Lower lobe of right lung (tissue), 2 donors: ENCODE measurements around the gene CC2D1A. TPM values are rescaled to one million over a fixed set of nuclear protein-coding genes. Genes with fewer than 3 reads are reported as not detected.
"Not testable (repeated sequence)": the region's sequence is repeated elsewhere in the genome, so short reads cannot be mapped to it uniquely, and the experiment has no call there.

ENCODE experiments used
- ATAC-seq, 2 donors: fragments of 200-7000 bp; cut with Tn5 transposase; one replicate each; pipeline ENCODE4 v1.9.1; 2020 to 2022; ENCODE audit warnings: mild to moderate bottlenecking in 2 of 2, moderate library complexity in 2 of 2
- DNase-seq: peaks from one replicate; pipeline ENCODE4 v3.0.0-alpha.2; 2020
- H3K27ac ChIP-seq: fragments of 200-600 bp; one replicate; pipeline ENCODE4 v1.8.0; 2022
- H3K27me3 ChIP-seq: fragments of 200-600 bp; one replicate; pipeline ENCODE4 v1.8.0; 2022; ENCODE audit warnings: low read depth
- H3K36me3 ChIP-seq: fragments of 200-600 bp; one replicate; pipeline ENCODE4 v1.8.0; 2022; ENCODE audit warnings: mild to moderate bottlenecking
- H3K4me1 ChIP-seq: fragments of 200-600 bp; one replicate; pipeline ENCODE4 v1.8.0; 2022
- H3K4me3 ChIP-seq: fragments of 200-600 bp; one replicate; pipeline ENCODE4 v1.8.0; 2022; ENCODE audit warnings: mild to moderate bottlenecking
- H3K9me3 ChIP-seq: fragments of 200-600 bp; one replicate; pipeline ENCODE4 v1.8.0; 2022
- CTCF ChIP-seq: fragments of 200-600 bp; IDR thresholded peaks from one replicate; pipeline ENCODE4 v1.8.0; 2022; ENCODE audit warnings: antibody characterized with exemption, mild to moderate bottlenecking
- intact Hi-C: fragments of 100-400 bp; cut with DNase I; formaldehyde crosslinking; loops from one replicate; pipeline ENCODE4 v1.11.0; 2022
- total RNA-seq: library from RNA; stranded (reverse); fragmentation: NEBNext Ultra II Directional; extraction: Animal tissue kit (Norgen Biotek cat#: 25700); gene quantifications from one replicate; pipeline ENCODE4 v1.2.1, GENCODE V29; 2021
- donor health status: DM: no; HTN: yes; CAD: no; lungs with severe emphysema.

Gene CC2D1A
- total RNA-seq, 1 donor from 2014 or later, result 32.4 TPM

GRCh38 chr19:13972368-13973155, 66.6 kb downstream of the CC2D1A start:
- intact Hi-C loops, result no loop called here
- ATAC-seq, result no peak
- no peak overlapping the region for H3K4me3 ChIP-seq
- no peak for DNase-seq
- no peaks in the 10 kb centered on the region for H3K9me3 ChIP-seq
- H3K4me1 ChIP-seq, result no peaks in the 10 kb centered on the region
- no peak for TF ChIP-seq CTCF
- H3K27ac ChIP-seq, result no peak overlapping the region
- H3K36me3 ChIP-seq, result peaks cover 68% of the 10 kb centered on the region
- H3K27me3 ChIP-seq, result no peaks in the 10 kb centered on the region

GRCh38 chr19:13973479-13973878, 67.5 kb downstream of the CC2D1A start:
- ATAC-seq, H3K27me3 ChIP-seq, H3K9me3 ChIP-seq, DNase-seq, H3K4me1 ChIP-seq, H3K4me3 ChIP-seq, H3K27ac ChIP-seq, intact Hi-C loops: not testable (repeated sequence)
- H3K36me3 ChIP-seq, result peaks cover 59% of the 10 kb centered on the region

GRCh38 chr19:13974073-13974472, 68.1 kb downstream of the CC2D1A start:
- no peak for DNase-seq
- Histone ChIP-seq H3K27ac (no peak overlapping the region), H3K36me3 (peaks cover 53% of the 10 kb centered on the region), H3K4me1 (peaks cover 10% of the 10 kb centered on the region), H3K9me3 (no peaks in the 10 kb centered on the region), H3K27me3 (no peaks in the 10 kb centered on the region), H3K4me3 (no peak overlapping the region)
- no peak for TF ChIP-seq CTCF
- intact Hi-C loops, result no loop called here
- ATAC-seq, result peak in 1 of 2 donors; percentile 55

GRCh38 chr19:13975870-13976269, 69.9 kb downstream of the CC2D1A start:
- no peak for DNase-seq
- H3K9me3 ChIP-seq, result no peaks in the 10 kb centered on the region
- no peak overlapping the region for H3K4me3 ChIP-seq
- peaks cover 17% of the 10 kb centered on the region for H3K4me1 ChIP-seq
- intact Hi-C loops, result no loop called here
- H3K27ac ChIP-seq, result no peak overlapping the region
- no peaks in the 10 kb centered on the region for H3K27me3 ChIP-seq
- TF ChIP-seq CTCF, result no peak
- H3K36me3 ChIP-seq, result peaks cover 35% of the 10 kb centered on the region
- ATAC-seq, result no peak

GRCh38 chr19:13976446-13976845, 70.4 kb downstream of the CC2D1A start:
- Histone ChIP-seq H3K4me3 (no peak overlapping the region), H3K36me3 (peaks cover 32% of the 10 kb centered on the region), H3K27ac (no peak overlapping the region), H3K27me3 (no peaks in the 10 kb centered on the region), H3K4me1 (peaks cover 17% of the 10 kb centered on the region), H3K9me3 (no peaks in the 10 kb centered on the region)
- DNase-seq (no peak), ATAC-seq (no peak)
- intact Hi-C loops, result no loop called here
- TF ChIP-seq CTCF, result no peak

GRCh38 chr19:13977803-13978202, 71.8 kb downstream of the CC2D1A start:
- Histone ChIP-seq H3K4me3 (peak overlapping the region; percentile 57), H3K27me3 (no peaks in the 10 kb centered on the region), H3K27ac (peak overlapping the region; percentile 77), H3K36me3 (peaks cover 27% of the 10 kb centered on the region), H3K9me3 (no peaks in the 10 kb centered on the region), H3K4me1 (peaks cover 17% of the 10 kb centered on the region)
- ATAC-seq (peak; percentile 1 to 2), DNase-seq (no peak)
- no peak for TF ChIP-seq CTCF
- intact Hi-C loops, result no loop called here
